GM21825 (cell line): ENCODE data around the gene IFRD2.

Experiments used
- ATAC-seq: cut with Tn5 transposase; IDR thresholded peaks from one replicate; pipeline ENCODE4 v1.9.1; 2021; ENCODE audit warnings: mild to moderate bottlenecking, moderate library complexity; ENCODE audit not compliant: unreplicated experiment

Gene IFRD2

GRCh38 chr3:50292159-50293078, at the start of gene IFRD2:
Gene IFRD2 (minus strand): TSS chr3:50292429. CDS start chr3:50292274, 155 bp downstream.
- ATAC-seq = peak; percentile 89

GRCh38 chr3:50341537-50341936, 49.3 kb upstream of the IFRD2 start:
- ATAC-seq = no peak

- ATAC-seq = no peak
Measured at GRCh38 chr3:50340448-50341329, 48.5 kb upstream of the IFRD2 start, which contains the start of gene RASSF1. Gene RASSF1 (minus strand): TSS chr3:50340836. CDS start chr3:50340805, 31 bp downstream.

- no peak for ATAC-seq
Measured at GRCh38 chr3:50340147-50340447, 47.9 kb upstream of the IFRD2 start.

GRCh38 chr3:50339485-50340146, 47.4 kb upstream of the IFRD2 start:
- no peak for ATAC-seq

GRCh38 chr3:50338965-50339364, 46.7 kb upstream of the IFRD2 start:
- no peak for ATAC-seq

- ATAC-seq = peak; percentile 78
Measured at GRCh38 chr3:50337175-50337861, 45.1 kb upstream of the IFRD2 start.

- ATAC-seq = peak; percentile 27
Measured at GRCh38 chr3:50336452-50337174, 44.4 kb upstream of the IFRD2 start.

GRCh38 chr3:50334339-50335075, 42.3 kb upstream of the IFRD2 start:
- no peak for ATAC-seq

GRCh38 chr3:50333744-50334328, 41.6 kb upstream of the IFRD2 start:
- no peak for ATAC-seq

GRCh38 chr3:50331364-50331907, 39.2 kb upstream of the IFRD2 start:
- ATAC-seq = no peak

- no peak for ATAC-seq
Measured at GRCh38 chr3:50330330-50330729, 38.1 kb upstream of the IFRD2 start.

GRCh38 chr3:50327943-50328691, 35.9 kb upstream of the IFRD2 start, which contains the start of gene TUSC2:
Gene TUSC2 (minus strand): TSS chr3:50328223. CDS start chr3:50328099, 124 bp downstream.
- peak; percentile 82 for ATAC-seq

- no peak for ATAC-seq
Measured at GRCh38 chr3:50327129-50327528, 34.9 kb upstream of the IFRD2 start.

GRCh38 chr3:50326182-50326541, 33.9 kb upstream of the IFRD2 start:
- no peak for ATAC-seq

GRCh38 chr3:50325497-50326181, 33.4 kb upstream of the IFRD2 start:
- no peak for ATAC-seq

- no peak for ATAC-seq
Measured at GRCh38 chr3:50325113-50325480, 32.9 kb upstream of the IFRD2 start.
